Osteoblast (primary cell): ENCODE data around the gene DCLK1. TPM values are rescaled to one million over a fixed set of nuclear protein-coding genes. Genes with fewer than 3 reads are reported as not detected.
A peak's percentile ranks its signal among the peaks of the same experiment; 100 is the strongest.

Experiments
- DNase-seq: peaks from one replicate; pipeline ENCODE4 v3.0.0; 2011; ENCODE audit warnings: low spot score, mixed read lengths; ENCODE audit not compliant: insufficient read length; ENCODE audit errors: missing footprints
- H2AFZ ChIP-seq: 2 replicates; pipeline ENCODE4 v1.6.0; 2011; ENCODE audit warnings: mild to moderate bottlenecking, low read length
- H3K27ac ChIP-seq: 2 replicates; pipeline ENCODE4 v1.5.1; 2011; ENCODE audit warnings: mild to moderate bottlenecking, low read depth, low read length, moderate library complexity
- H3K27me3 ChIP-seq: 2 replicates; pipeline ENCODE4 v1.6.0; 2012; ENCODE audit warnings: mild to moderate bottlenecking, control low read depth, inconsistent platforms, low read length, moderate library complexity; ENCODE audit not compliant: insufficient read depth
- H3K36me3 ChIP-seq: 2 replicates; pipeline ENCODE4 v1.5.1; 2011; ENCODE audit warnings: mild to moderate bottlenecking, low read length, control low read depth, moderate library complexity; ENCODE audit not compliant: insufficient read depth
- H3K4me1 ChIP-seq: 2 replicates; pipeline ENCODE4 v1.5.1; 2011; ENCODE audit warnings: mild to moderate bottlenecking, low read length, control low read depth, moderate library complexity; ENCODE audit not compliant: insufficient read depth
- H3K4me2 ChIP-seq: 2 replicates; pipeline ENCODE4 v1.6.0; 2011; ENCODE audit warnings: mild to moderate bottlenecking, low read length; ENCODE audit not compliant: insufficient read depth
- H3K4me3 ChIP-seq: fragments of 200-600 bp; sonication (generic); 3 replicates; pipeline ENCODE4 v1.5.1; 2012; ENCODE audit warnings: mild to moderate bottlenecking, low read length, inconsistent platforms; ENCODE audit not compliant: insufficient read depth
- H3K79me2 ChIP-seq: 2 replicates; pipeline ENCODE4 v1.6.0; 2012; ENCODE audit warnings: mild to moderate bottlenecking, low read length, control low read depth, inconsistent platforms; ENCODE audit not compliant: insufficient read depth
- H3K9me3 ChIP-seq: 2 replicates; pipeline ENCODE4 v1.5.1; 2011; ENCODE audit warnings: low read depth, low read length, control low read depth
- H4K20me1 ChIP-seq: 2 replicates; pipeline ENCODE4 v1.6.0; 2012; ENCODE audit warnings: mild to moderate bottlenecking, low read length, control low read depth; ENCODE audit not compliant: insufficient read depth
- CTCF ChIP-seq: IDR thresholded peaks from 2 replicates; pipeline ENCODE4 v1.5.1; 2011; ENCODE audit warnings: mild to moderate bottlenecking, low read depth, low read length, moderate library complexity; ENCODE audit errors: extremely low read depth
- total RNA-seq: library from RNA; depleted of rRNA; stranded (reverse); fragments of >200 nt; gene quantifications from 2 replicates; pipeline ENCODE4 v1.2.3, GENCODE V29; 2012

The DCLK1 gene
- total RNA-seq, 1 donor = 132 TPM

DNA sequence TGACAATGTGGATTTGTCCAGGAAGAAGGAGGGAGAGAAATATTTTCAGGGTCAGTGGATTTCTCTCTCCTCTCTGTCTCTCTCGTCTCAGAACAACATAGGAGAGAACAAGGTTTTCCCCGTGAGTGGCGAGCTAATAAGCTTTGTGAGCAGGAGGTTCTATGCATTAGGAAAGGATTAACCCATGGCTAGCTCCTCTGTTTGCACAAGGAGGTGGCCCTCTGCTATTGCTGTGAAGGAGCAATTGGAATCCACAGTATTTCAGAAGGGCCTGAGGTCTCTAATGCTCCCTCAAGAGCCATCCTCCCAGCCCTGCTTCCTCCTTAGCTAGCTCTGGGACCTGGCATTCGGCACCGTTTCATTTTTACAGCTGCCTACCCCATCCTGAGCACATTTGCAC lies 365.8 kb downstream of the DCLK1 start:
- H3K27me3 ChIP-seq = no peaks in the 10 kb centered on the region
- no peak for DNase-seq
- no peaks in the 10 kb centered on the region for H3K9me3 ChIP-seq
- no peak for TF ChIP-seq CTCF
- H3K36me3 ChIP-seq = no peaks in the 10 kb centered on the region
- H2AFZ ChIP-seq = peak overlapping the region; percentile 64
- H4K20me1 ChIP-seq = no peaks in the 10 kb centered on the region
- H3K4me1 ChIP-seq = peaks cover 29% of the 10 kb centered on the region
- no peaks in the 10 kb centered on the region for H3K79me2 ChIP-seq
- H3K4me3 ChIP-seq = no peak overlapping the region
- peak overlapping the region; percentile 18 for H3K4me2 ChIP-seq
- no peak overlapping the region for H3K27ac ChIP-seq

- Histone ChIP-seq H3K27me3 (peaks cover 2% of the 10 kb centered on the region), H2AFZ (no peak overlapping the region), H3K27ac (no peak overlapping the region), H3K79me2 (no peaks in the 10 kb centered on the region), H3K4me3 (no peak overlapping the region), H3K4me1 (peaks cover 24% of the 10 kb centered on the region), H4K20me1 (no peaks in the 10 kb centered on the region), H3K9me3 (no peaks in the 10 kb centered on the region), H3K4me2 (peak overlapping the region; percentile 18), H3K36me3 (no peaks in the 10 kb centered on the region)
- TF ChIP-seq CTCF = no peak
- no peak for DNase-seq
Observed at GRCh38 chr13:35764326-35765015, 366.7 kb downstream of the DCLK1 start.

DNA sequence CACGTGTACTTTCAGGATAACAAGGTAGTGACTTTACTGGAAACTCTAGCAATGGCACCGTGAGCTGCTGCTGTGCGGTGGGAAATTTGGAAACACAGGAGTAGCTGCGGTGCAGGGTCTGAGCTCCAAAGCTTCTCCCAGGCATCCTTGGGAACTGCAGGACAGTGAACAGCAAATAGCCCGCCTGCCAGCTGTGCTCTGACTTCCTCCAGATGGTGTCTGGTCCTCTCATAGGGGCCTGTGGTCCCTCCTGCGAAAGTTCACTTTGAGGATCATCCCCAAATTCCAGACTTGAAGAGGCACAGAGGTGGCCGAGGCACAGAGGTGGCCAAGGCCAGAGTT lies 367.4 kb downstream of the DCLK1 start:
- peaks cover 20% of the 10 kb centered on the region for H3K4me1 ChIP-seq
- H4K20me1 ChIP-seq = no peaks in the 10 kb centered on the region
- peaks cover 3% of the 10 kb centered on the region for H3K27me3 ChIP-seq
- H3K4me3 ChIP-seq = no peak overlapping the region
- no peak for TF ChIP-seq CTCF
- H3K79me2 ChIP-seq = no peaks in the 10 kb centered on the region
- DNase-seq = no peak
- no peak overlapping the region for H3K27ac ChIP-seq
- H3K9me3 ChIP-seq = no peaks in the 10 kb centered on the region
- no peak overlapping the region for H3K4me2 ChIP-seq
- no peaks in the 10 kb centered on the region for H3K36me3 ChIP-seq
- no peak overlapping the region for H2AFZ ChIP-seq

DNA sequence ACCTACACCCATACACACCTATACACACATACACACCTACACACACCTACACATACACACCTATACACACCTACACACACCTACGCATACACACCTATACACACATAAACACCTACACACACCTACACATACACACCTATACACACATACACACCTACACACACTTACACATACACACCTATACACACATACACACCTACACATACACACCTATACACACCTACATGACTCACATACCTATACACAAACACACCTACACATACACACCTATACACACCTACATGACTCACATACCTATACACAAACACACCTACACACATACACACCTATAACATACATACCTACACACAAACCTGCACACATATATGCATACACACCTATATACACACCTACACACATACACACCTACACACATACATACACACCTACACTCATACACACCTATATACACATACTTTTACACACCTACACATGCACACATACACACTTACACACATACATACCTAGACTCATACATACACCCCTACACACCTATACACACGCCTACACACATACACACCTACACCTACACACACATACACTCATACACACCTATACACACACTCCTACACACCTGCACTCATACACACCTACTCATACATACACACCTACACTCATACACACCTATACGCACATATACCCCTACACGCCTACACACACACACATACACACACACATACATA lies 368.0 kb downstream of the DCLK1 start:
- no peaks in the 10 kb centered on the region for H4K20me1 ChIP-seq
- no peaks in the 10 kb centered on the region for H3K36me3 ChIP-seq
- no peak for DNase-seq
- no peak overlapping the region for H3K27ac ChIP-seq
- H3K27me3 ChIP-seq = peaks cover 3% of the 10 kb centered on the region
- H3K4me2 ChIP-seq = no peak overlapping the region
- H3K4me1 ChIP-seq = peaks cover 16% of the 10 kb centered on the region
- no peak for TF ChIP-seq CTCF
- H2AFZ ChIP-seq = no peak overlapping the region
- no peaks in the 10 kb centered on the region for H3K9me3 ChIP-seq
- no peak overlapping the region for H3K4me3 ChIP-seq
- no peaks in the 10 kb centered on the region for H3K79me2 ChIP-seq
